Measurements from ENCODE around the gene GPRC6A. TPM values are rescaled to one million over a fixed set of nuclear protein-coding genes. Genes with fewer than 3 reads are reported as not detected.

GPRC6A gene
- total RNA-seq, 4 donors from 2014 or later, result not detected

GRCh38 chr6:116801971-116802370 is 26.9 kb downstream of the GPRC6A start:
- H3K9me3 ChIP-seq, result no peaks in the 10 kb centered on the region
- intact Hi-C loops (cut with DNase I), result no loop called here
- no peak for TF ChIP-seq CTCF (IDR thresholded peaks at IDR 0.05)
- no peak for TF ChIP-seq POLR2A (IDR thresholded peaks at IDR 0.05)
- no peak overlapping the region for H3K4me3 ChIP-seq
- H3K27me3 ChIP-seq, result no peaks in the 10 kb centered on the region
- no peaks in the 10 kb centered on the region for H3K36me3 ChIP-seq
- no peak overlapping the region for H3K27ac ChIP-seq
- DNase-seq, result no peak
- no peaks in the 10 kb centered on the region for H3K4me1 ChIP-seq

- Histone ChIP-seq H3K27ac (no peak overlapping the region), H3K9me3 (no peaks in the 10 kb centered on the region), H3K36me3 (no peaks in the 10 kb centered on the region), H3K27me3 (no peaks in the 10 kb centered on the region), H3K4me1 (no peaks in the 10 kb centered on the region), H3K4me3 (no peak overlapping the region)
- intact Hi-C loops (cut with DNase I), result no loop called here
- TF ChIP-seq POLR2A (IDR thresholded peaks at IDR 0.05) (no peak), CTCF (IDR thresholded peaks at IDR 0.05) (no peak)
- DNase-seq, result no peak
Measured at GRCh38 chr6:116799945-116800344, 28.9 kb downstream of the GPRC6A start.

GRCh38 chr6:116797585-116797984 is 31.3 kb downstream of the GPRC6A start:
- Histone ChIP-seq H3K4me1 (no peaks in the 10 kb centered on the region), H3K27ac (no peak overlapping the region), H3K9me3 (no peaks in the 10 kb centered on the region), H3K4me3 (no peak overlapping the region), H3K27me3 (no peaks in the 10 kb centered on the region), H3K36me3 (no peaks in the 10 kb centered on the region)
- intact Hi-C loops (cut with DNase I), result no loop called here
- no peak for DNase-seq
- WGBS, 2 donors, result 36 to 46% methylated on average over 2 of the region's 2 CpGs
- TF ChIP-seq CTCF (IDR thresholded peaks at IDR 0.05) (no peak), POLR2A (IDR thresholded peaks at IDR 0.05) (no peak)

- intact Hi-C loops (cut with DNase I), result no loop called here
- no peak for DNase-seq
- Histone ChIP-seq H3K27ac (no peak overlapping the region), H3K9me3 (no peaks in the 10 kb centered on the region), H3K4me3 (no peak overlapping the region), H3K4me1 (no peaks in the 10 kb centered on the region), H3K27me3 (no peaks in the 10 kb centered on the region), H3K36me3 (no peaks in the 10 kb centered on the region)
- WGBS, 2 donors, result 56 to 68% methylated on average over 3 of the region's 3 CpGs
- TF ChIP-seq POLR2A (IDR thresholded peaks at IDR 0.05), result no peak
- no peak for TF ChIP-seq CTCF (IDR thresholded peaks at IDR 0.05)
Measured at GRCh38 chr6:116793224-116793623, 35.7 kb downstream of the GPRC6A start.

- Histone ChIP-seq H3K27me3 (no peaks in the 10 kb centered on the region), H3K4me1 (peaks cover 0 to 4% (median 0%) of the 10 kb centered on the region in 3 donors), H3K9me3 (no peaks in the 10 kb centered on the region), H3K4me3 (no peak overlapping the region), H3K27ac (no peak overlapping the region), H3K36me3 (no peaks in the 10 kb centered on the region)
- no peak for DNase-seq
- intact Hi-C loops (cut with DNase I), result no loop called here
- 47 to 49% methylated on average over 5 of the region's 5 CpGs for WGBS, 2 donors
- TF ChIP-seq POLR2A (IDR thresholded peaks at IDR 0.05), result no peak
- TF ChIP-seq CTCF (IDR thresholded peaks at IDR 0.05), result no peak
Measured at GRCh38 chr6:116783852-116784251, 45.0 kb downstream of the GPRC6A start.
